ENCODE measurements around the gene SALL2.
A peak's percentile ranks its signal among the peaks of the same experiment; 100 is the strongest.

SALL2 gene

DNA sequence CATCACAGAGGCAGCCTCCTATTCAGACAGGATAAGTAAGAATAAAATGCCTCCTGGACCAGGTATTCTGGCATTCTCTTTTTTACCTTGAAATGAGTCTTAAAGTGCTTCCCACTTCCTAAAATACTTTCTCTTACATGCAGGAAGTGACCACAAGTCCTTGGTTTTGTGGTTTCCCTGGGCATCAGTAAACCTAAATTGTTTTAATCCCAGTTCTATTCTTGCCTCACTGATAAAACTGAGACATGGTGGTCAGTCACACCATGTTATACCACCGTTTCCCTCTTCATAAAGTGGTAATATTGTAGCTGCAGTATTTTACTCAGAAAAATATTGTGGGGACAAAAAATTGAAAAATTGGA is 1.2 kb upstream of the SALL2 start:
- no peak for DNase-seq

DNA sequence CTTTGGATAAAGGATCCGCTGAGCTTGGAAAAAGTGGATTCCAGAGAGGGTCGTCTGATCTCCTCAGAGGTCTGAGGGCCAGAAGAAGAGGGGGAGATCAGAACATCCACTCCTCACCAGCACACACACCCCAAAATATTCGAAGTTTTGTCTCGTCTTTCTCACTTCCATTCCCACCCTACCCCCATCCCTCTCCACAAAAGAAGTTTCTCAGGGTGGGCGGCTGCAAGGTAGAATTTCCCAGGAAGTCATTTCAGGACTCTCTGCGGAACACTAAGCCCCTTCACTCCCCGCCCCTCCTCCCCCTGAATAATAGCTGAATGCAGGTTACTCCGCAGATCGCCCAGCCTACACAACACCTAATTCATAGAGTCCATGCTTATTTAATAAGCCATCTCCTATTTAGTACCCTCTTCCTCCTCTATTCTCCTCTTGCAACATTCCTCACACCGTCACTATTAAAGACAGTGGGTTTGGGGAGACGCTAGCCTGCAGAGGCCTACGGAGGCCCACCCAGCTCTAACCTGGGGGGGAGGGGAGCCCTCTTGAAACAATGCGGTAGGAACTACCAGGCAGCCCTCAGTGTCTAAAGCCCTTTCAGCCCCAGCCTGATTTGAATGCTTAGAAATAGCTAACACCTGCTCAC is 649 bp upstream of the SALL2 start:
- DNase-seq = no peak

DNA sequence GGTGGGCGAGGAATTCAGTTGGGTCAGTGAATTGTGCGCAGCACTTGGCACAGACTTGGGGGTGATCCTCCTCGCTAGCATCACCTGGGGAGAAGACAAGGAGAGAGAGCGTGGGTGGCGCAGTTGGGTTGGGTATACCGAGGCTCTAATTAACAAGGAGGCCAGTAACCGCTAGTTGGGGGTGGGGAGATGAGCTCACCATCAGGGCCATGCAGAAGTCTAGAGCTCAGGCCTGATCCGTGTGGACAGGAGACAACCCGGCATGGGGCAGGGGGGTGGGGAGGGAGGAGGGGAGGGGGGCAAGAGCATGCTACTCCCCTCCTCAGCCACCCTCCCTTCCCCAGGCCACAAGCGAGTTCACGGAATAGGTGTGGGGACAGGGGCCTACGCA is 580 bp downstream of the SALL2 start:
- DNase-seq = no peak

DNA sequence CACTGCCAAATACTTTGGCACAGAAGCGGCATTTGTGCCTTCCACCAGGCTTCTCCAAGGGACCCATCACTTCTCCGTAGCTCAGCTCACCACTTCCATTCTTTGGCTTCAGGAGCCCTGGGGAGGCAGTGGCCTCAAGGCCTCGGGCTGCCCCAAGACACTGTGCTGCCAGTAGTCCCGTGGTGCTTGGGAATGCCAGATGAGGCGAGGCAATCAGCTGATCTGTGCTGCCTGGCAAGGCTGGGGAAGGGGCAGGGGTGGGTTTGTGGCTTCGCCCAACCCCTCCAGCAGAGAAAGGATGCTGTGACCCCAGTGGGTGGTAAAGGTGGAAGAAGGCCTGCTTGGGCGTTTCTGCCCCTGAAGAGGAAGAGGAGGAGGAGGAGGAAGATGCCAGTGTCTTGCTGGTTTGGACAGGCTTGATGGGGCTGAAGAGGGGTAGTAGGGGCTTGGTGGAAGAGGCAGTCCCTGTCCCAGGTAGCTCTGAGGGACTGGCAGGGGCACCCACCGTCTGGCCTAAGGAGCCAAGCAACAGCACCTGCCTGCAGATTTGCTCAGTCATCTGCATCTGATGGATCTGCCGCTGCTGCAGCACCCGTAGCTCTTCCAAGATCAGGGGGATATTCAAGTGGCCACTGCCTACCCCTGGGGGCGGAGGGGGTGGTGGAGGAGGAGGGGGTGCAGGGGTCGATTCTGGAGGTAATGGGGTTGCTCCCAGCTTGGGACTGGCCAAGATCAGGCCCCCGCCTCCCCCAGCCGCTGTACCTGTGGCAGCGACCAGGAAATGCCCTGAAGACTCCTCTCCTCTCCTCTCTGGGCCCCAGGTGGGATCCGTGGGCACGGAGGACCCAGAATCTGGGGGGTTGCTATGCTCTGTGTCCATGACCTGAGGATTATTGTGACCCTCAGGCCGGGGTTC is 1.3 kb downstream of the SALL2 start:
- no peak for DNase-seq

DNA sequence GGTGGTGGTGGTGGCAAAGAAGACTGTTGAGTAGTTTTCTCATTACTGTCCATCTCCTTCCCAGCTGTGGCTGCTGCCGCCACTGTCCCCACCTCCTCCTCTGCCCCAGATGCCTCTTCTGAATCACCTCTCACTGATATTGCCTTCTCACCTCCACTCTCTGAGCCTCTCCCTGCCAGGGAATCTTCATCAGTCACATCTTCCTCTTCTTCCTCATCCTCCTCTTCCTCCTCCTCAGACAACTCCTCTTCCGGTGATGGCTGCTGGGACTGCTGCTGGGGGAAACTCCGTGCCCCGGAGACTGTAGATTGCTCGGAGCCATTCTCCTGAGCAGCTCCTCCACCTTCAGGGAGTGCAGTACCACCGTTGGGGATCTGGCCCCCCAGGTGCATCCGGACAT is 2.9 kb downstream of the SALL2 start:
- DNase-seq = no peak

DNA sequence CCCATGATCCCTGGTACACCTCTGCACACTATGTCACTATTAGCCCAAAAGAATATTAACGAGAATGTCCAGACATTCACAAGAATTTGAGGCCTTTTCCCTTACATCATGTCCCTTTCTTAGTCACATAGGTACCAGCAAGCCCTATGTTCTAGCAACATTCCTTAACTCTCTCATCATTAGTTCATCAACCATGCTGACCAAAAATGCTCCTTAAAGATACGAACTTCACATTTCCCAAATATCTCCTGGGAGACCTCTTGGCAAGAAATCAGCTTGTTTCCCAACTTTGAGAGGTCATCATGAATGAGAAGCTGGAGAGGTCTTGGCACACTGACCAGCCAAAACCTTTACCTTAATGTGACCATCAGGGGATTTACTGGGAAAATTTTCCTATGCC is 4.6 kb downstream of the SALL2 start:
- DNase-seq = no peak

DNA sequence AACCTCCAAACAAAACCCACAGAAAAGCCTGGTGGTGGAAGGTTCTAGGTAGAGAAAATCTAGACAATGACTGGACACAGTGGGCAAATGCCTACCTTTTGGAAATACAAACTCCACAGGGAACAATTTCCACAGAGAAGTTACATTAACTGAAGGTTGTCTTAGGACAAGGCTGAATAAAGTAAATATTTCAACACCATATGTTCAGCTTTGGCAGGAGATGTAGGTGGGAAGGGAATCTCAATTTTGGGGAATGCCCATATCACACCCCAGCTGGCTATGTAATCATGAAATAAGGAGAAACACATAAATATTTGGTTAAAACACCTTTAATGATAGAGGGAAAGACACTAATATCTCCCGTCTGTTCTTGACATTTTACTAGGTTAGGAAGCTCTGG is 5.4 kb downstream of the SALL2 start:
- no peak for DNase-seq

DNA sequence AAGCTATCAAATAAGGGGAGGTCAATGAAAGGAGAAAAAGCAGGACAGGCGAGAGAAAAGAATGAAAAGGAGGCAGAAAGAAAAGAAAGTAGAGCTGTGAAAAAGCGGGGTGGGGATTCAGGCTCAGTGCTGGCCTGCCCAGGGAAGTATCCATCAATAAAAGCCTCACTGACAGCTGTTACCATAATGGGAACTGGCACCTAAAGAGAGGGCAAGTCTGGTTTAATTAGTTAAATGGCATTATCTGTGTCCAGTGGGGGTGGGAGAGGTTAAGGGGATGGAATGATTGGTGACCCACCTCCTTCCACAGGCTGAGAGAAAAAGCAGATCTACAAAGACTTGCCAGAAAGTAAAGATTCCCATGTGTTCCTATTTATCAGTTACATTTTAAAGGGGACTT is 7.4 kb downstream of the SALL2 start:
- DNase-seq = no peak

DNA sequence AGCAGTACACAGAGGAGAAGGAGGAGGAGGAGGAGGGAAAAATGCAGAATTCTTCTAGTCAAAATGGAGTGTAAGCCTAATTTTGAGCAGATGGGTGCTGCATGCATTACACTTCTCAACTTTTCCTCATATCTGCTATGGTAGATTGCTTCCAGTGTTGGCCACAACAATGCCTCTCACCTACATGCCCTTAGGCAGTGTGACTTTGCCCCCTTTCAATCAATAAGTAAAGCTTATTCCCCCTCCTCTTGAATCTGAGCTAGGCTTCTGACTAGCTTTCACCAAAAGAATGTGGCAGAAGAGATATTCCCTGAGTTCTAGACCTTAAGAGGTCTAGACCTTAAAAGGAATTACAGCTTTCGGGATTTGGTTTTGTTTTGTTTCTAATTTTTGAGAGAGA is 11.8 kb downstream of the SALL2 start:
- DNase-seq = no peak

DNA sequence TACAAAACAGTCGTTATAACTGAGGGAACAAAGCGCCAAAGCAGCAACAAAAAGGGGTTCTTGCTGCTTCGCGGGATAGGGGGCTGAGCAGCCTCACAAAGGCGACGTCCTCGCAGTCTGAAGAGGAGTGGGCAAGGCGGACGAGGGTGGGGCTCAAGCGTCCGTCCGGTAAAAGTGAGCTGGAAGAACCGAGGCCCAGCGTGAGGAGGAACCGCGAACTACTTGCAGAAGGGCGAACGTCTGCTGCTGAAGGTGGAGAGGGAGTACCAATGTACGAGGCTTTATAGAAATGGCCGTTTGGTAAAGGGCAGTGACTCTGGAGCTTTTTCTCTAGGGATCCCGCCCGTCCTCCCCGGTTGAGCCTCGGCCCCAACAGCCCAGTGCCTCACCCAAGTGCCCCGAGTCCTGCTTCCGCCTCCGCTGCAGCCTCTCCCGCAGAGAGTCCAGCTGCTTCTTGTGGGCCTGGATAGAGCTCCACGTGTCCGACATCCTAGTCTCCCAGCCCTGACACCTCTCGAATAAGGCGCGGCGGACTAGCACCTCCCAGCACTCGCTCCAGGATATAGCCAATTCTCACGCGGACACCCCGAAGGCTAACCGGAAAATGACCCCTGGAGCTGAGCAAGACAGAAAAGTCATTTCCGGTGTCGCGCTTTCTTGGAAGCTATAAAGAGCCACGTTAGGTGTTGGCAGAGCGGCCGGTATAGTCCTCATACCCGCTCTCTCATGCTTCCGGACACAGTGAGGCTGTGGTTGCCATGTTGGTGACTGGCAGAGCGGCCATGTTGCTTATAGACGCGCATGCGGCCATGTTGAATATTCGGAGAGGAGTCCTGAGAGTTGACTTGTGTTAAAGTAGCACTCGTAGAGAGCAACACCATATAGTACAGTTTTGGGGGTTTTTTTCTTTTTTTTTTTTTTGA is 15.2 kb downstream of the SALL2 start, which contains the start of gene METTL3:
METTL3 (minus strand) TSS at position 606 of the 923 bp plus-strand sequence; CDS start at position 489, 117 bp downstream.
- DNase-seq = peak; percentile 98

DNA sequence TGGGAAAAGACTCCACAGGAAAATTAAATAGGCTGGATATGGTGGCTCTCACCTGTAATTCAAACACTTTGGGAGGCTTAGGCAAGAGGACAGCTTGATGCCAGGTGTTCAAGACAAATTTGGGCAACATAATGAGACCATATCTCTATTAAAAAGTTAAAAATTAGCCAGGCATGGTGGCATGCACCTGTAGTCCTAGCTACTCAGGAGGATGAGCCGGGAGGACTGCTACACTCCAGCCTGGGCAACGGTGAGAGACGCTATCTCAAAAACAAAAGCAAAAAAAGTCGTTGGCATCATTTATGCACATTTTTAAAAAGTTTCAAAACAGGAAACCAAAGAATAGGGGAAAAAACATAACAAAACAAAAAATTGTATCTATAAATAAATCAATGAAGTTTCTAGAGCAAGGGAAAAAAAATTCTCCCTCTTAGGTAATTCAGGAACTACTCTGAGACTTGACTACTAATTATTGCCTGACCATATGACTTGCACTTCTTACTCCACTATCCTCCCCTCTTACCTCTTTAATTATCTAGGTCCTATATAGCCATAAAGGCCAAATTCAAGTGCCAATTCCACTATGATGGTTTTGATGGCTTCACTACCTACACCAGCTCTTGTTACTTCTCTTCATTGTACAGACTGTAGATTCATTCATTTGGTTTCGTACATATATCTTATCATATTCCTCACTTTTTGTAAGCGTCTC is 16.6 kb downstream of the SALL2 start:
- DNase-seq = no peak

DNA sequence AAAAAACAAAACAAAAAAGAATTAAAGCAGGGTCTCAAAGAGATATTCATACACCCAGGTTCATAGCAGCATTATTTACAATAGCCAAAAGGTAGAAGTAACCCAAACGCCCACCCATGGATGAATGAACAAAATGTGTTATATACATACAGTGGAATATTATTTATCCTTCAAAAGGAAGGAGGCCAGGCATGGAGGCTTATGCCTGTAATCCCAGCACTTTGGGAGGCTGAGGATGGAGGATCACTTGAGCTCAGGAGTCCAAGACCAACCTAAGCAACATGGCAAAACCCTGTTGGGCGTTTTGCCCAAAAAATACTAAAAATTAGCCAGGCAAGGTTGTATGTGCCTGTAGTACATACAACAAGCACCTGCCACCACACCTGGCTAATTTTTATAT is 19.6 kb downstream of the SALL2 start:
- no peak for DNase-seq

DNA sequence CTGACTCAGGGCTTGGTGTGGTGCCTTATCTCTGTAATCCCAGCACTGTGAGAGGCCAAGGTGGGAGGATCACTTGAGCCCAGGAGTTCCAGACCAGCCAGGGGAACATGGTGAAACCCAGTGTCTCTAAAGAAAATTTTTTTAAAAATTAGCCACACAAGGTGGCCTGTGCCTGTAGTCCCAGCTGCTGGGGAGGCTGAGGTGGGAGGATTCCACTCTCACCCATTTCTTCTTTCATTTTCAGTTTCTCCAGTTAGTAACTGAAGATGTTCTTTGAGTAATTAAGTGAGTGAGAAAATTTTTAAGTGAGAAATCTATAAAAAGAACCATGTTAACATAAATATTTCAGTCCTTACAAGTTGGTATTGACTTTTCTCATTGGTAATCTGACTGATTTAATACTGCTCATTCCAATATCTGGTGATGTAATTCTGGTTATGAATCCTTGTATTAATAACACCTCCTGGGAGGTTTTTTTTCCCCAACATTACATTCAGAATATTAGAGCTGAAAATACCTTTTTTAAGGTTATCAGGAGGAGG is 21.1 kb downstream of the SALL2 start:
- DNase-seq = no peak

DNA sequence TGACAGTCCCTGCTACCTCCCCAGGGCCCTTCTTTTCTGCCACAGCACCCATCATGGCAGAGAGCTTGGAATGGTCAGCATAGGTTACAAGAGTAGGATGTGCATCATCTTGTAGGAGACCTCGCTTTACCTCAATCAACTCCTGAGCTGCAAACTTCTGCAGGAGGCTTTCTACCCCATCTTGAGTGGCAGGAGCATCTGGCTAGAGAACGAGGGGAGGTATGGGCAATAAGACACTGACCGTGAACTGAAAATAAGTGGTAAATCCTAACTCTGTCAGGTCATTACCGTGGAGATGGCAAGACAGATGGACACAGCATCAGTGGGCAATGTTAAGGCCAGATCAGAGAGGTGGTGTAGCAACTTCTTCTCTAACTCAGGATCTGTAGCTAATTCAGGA is 22.8 kb downstream of the SALL2 start:
- no peak for DNase-seq

DNA sequence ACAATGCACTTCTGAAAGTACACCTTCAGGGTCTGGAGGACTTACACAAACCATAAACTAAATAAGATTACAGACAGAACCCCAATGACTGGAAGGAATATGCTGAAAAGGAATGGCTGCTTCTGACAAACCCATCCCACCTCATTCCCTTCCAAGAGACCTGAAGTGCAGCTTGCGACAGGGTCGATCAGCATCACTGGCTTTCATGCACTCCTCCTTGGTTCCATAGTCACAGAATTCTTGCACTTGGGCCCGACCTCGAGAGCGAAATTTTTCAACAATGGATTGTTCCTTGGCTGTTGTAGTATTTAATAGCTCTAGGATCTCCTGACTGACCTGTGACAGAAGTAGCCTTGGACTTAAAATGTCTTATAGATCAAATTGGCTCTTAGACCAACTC is 24.6 kb downstream of the SALL2 start:
- no peak for DNase-seq

DNA sequence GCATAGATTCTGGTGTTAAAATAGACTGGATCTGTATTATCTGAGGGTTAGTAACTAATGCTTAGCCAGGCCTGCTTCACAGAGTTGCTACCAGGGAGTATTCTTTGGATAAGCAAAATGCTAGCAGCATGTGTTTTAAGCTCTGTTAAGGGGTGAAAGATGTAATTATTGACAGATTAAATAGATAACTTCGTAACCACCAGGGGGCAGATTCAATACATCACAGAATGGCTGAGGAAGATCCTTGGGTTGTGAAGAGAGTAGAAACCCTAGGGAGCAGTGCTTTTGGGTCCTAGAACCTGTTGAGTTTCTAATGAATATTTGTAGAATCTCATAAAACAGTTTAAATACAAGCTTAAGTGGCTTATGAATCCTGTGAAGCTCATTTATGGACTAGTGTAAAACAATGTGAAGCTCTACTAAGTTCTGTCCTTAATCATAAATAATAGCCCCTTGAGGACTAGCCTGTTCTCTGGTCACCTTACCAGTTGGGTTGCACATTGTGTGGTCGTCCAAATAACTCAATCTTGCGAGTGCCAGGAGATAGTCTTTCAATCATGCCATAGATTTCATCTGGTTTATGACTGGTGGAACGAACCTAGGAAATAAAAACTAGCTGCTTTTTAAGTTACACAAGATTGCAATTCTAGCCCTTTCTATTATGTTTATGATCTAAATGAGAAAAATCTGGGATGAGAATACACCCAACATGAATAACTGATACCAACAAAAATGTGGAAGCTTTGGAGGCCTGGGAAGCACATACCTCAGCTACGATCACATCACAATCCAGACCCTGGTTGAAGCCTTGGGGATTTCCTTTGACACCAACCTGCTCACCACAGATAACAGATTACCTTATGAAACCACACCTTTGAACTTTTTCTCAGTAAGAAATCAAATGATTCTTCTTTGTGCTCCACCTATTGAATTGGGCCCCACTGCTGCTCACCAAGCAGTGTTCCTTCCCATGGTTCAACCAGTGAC is 27.3 kb downstream of the SALL2 start:
- no peak for DNase-seq

DNA sequence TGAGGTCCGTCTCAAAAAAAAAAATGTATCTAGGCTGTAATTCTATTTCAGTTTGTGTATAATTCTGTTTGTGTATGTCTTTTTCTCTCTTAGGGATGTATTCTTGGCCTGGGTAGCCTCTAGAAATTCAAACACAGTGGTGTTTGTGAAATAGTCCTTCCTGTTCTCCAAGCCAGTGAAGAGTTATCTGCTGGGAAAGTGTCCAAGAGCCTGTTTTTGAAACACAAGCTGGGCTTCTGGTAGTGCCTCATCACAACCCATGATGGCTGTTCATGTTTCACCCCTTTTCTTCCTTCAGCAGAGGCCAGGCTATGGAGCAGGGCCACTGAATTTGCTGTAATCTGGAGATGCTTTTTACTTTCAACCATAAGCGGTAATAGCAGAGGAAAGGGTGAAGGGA is 29.7 kb downstream of the SALL2 start:
- no peak for DNase-seq

DNA sequence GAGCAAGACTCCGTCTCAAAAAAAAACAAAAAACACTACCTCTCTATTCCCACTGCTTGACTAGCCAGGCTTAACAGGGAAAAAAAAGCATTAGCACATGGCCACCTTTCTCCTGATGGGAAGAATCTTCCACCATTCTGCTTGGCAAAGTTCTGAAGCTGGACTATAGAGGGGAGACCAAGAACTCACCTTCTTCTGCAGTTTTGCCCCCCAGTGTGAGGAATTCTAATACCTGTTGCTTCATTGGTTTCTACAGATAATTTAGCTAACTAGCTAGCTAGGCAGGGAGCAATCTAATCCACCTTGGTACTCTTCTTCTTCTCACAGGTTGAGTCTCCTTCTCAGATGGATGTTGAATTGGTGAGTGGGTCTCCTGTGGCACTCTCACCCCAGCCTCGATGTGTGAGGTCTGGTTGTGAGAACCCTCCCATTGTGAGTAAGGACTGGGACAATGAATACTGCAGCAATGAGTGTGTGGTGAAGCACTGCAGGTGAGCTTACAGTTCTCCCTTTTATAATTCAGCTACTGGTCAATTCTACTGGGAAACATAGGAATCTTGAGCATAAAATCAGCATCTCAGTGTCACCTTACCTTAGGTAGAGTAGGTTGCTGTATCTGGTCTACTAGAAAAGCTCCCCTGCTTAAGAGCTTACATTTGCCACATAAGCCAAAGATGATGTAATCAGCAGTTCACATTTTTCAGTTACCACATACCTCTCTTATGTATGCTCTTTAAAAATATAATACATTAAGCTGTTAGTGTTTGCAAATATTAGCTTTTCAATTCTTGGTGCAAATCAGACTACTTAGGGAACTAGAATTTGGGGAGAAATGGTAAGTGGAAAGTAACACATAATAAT is 31.0 kb downstream of the SALL2 start:
- no peak for DNase-seq

DNA sequence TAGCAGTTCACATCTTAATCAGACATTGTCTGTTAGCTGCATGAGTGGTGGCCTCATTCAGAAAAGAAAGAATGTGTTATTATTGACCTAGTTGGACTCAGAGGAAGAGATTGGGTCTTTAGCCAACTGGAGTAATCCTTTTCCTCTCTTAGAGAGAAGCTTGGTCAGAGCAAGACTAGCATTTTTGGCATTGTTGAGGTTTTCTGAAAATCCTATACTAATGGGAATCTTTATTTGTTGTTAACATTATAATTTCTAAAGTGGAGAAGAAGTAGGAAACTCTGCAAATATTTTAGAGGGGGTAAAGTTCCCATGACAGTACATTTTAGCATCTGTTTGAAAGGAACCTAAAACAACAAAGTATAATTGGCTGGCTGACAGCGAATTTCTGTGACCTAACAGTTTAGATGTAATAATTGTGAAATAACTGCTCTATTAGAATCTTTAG is 39.5 kb downstream of the SALL2 start:
- DNase-seq = no peak
